ENCODE measurements around the gene GNL3. TPM values are rescaled to one million over a fixed set of nuclear protein-coding genes. Genes with fewer than 3 reads are reported as not detected.
A peak's percentile ranks its signal among the peaks of the same experiment; 100 is the strongest.

GNL3 gene
- total and polyA plus RNA-seq, 9 donors = 72.8 to 103 (median 87.4) TPM

- Histone ChIP-seq H3K27ac (ENCODE audit: low read length) (no peak overlapping the region), H3K9me3 (replicated peaks; ENCODE audit: control insufficient read depth, low read depth, low read length) (no peaks in the 10 kb centered on the region), H3K36me3 (ENCODE audit: control insufficient read depth, insufficient read depth, low read length) (peaks cover 10% of the 10 kb centered on the region), H3K4me1 (ENCODE audit: control insufficient read depth, insufficient read depth, low read length) (peaks cover 19% of the 10 kb centered on the region), H3K27me3 (ENCODE audit: control insufficient read depth, insufficient read depth, low read length) (no peaks in the 10 kb centered on the region), H3K4me3 (ENCODE audit: low read length) (no peak overlapping the region)
- no peak for DNase-seq
- 100% methylated on average over 1 of the region's 7 CpGs for WGBS (ENCODE audit: insufficient coverage)
Observed at GRCh38 chr3:52703341-52703740, 17.5 kb downstream of the GNL3 start.

- Histone ChIP-seq H3K4me3 (ENCODE audit: low read length) (peak overlapping the region; percentile 96), H3K27ac (ENCODE audit: low read length) (peak overlapping the region; percentile 90), H3K9me3 (replicated peaks; ENCODE audit: control insufficient read depth, low read depth, low read length) (no peaks in the 10 kb centered on the region), H3K27me3 (ENCODE audit: control insufficient read depth, insufficient read depth, low read length) (no peaks in the 10 kb centered on the region), H3K36me3 (ENCODE audit: control insufficient read depth, insufficient read depth, low read length) (peaks cover 12% of the 10 kb centered on the region), H3K4me1 (ENCODE audit: control insufficient read depth, insufficient read depth, low read length) (peaks cover 19% of the 10 kb centered on the region)
- DNase-seq = peak; percentile 62
- 0% methylated on average over 13 of the region's 22 CpGs for WGBS (ENCODE audit: insufficient coverage)
Observed at GRCh38 chr3:52704611-52705437, 19.0 kb downstream of the GNL3 start.

- Histone ChIP-seq H3K36me3 (ENCODE audit: control insufficient read depth, insufficient read depth, low read length) (peaks cover 8% of the 10 kb centered on the region), H3K9me3 (replicated peaks; ENCODE audit: control insufficient read depth, low read depth, low read length) (no peaks in the 10 kb centered on the region), H3K27ac (ENCODE audit: low read length) (peak overlapping the region; percentile 90), H3K4me1 (ENCODE audit: control insufficient read depth, insufficient read depth, low read length) (peaks cover 19% of the 10 kb centered on the region), H3K27me3 (ENCODE audit: control insufficient read depth, insufficient read depth, low read length) (no peaks in the 10 kb centered on the region), H3K4me3 (ENCODE audit: low read length) (peak overlapping the region; percentile 96)
- DNase-seq = no peak
- 0% methylated on average over 25 of the region's 25 CpGs for WGBS (ENCODE audit: insufficient coverage)
Observed at GRCh38 chr3:52705438-52705687, 19.5 kb downstream of the GNL3 start.

- DNase-seq = peak; percentile 94
- peaks cover 19% of the 10 kb centered on the region for H3K4me1 ChIP-seq (ENCODE audit: control insufficient read depth, insufficient read depth, low read length)
- H3K4me3 ChIP-seq (ENCODE audit: low read length) = peak within 1 kb of the TSS; percentile 96
- WGBS (ENCODE audit: insufficient coverage) = under 1% methylated on average over 89 of the region's 94 CpGs
- H3K27ac ChIP-seq (ENCODE audit: low read length) = peak within 1 kb of the TSS; percentile 90
- H3K27me3 ChIP-seq (ENCODE audit: control insufficient read depth, insufficient read depth, low read length) = no peaks in the 10 kb centered on the region
- H3K36me3 ChIP-seq (ENCODE audit: control insufficient read depth, insufficient read depth, low read length) = peaks cover 8% of the 10 kb centered on the region
- H3K9me3 ChIP-seq (replicated peaks; ENCODE audit: control insufficient read depth, low read depth, low read length) = no peaks in the 10 kb centered on the region
Observed at GRCh38 chr3:52705688-52706686, 20.2 kb downstream of the GNL3 start, which contains the start of the genes GLT8D1 and SPCS1. Gene GLT8D1 (minus strand): TSS chr3:52705791. CDS start chr3:52700460, 5,331 bp downstream. Gene SPCS1 (plus strand): TSS chr3:52706106. CDS start chr3:52706247, 141 bp downstream.

- Histone ChIP-seq H3K36me3 (ENCODE audit: control insufficient read depth, insufficient read depth, low read length) (peaks cover 13% of the 10 kb centered on the region), H3K4me3 (ENCODE audit: low read length) (no peak overlapping the region), H3K27me3 (ENCODE audit: control insufficient read depth, insufficient read depth, low read length) (no peaks in the 10 kb centered on the region), H3K4me1 (ENCODE audit: control insufficient read depth, insufficient read depth, low read length) (peaks cover 19% of the 10 kb centered on the region), H3K27ac (ENCODE audit: low read length) (no peak overlapping the region), H3K9me3 (replicated peaks; ENCODE audit: control insufficient read depth, low read depth, low read length) (no peaks in the 10 kb centered on the region)
- WGBS (ENCODE audit: insufficient coverage) = no CpG with 5 or more reads among the region's 4 CpGs
- DNase-seq = no peak
Observed at GRCh38 chr3:52707585-52707984, 21.8 kb downstream of the GNL3 start.

- Histone ChIP-seq H3K4me3 (ENCODE audit: low read length) (no peak overlapping the region), H3K36me3 (ENCODE audit: control insufficient read depth, insufficient read depth, low read length) (peaks cover 17% of the 10 kb centered on the region), H3K9me3 (replicated peaks; ENCODE audit: control insufficient read depth, low read depth, low read length) (no peaks in the 10 kb centered on the region), H3K4me1 (ENCODE audit: control insufficient read depth, insufficient read depth, low read length) (peaks cover 24% of the 10 kb centered on the region), H3K27ac (ENCODE audit: low read length) (no peak overlapping the region), H3K27me3 (ENCODE audit: control insufficient read depth, insufficient read depth, low read length) (no peaks in the 10 kb centered on the region)
- no peak for DNase-seq
- no CpG with 5 or more reads among the region's 2 CpGs for WGBS (ENCODE audit: insufficient coverage)
Observed at GRCh38 chr3:52710512-52710911, 24.7 kb downstream of the GNL3 start.

- DNase-seq = no peak
- WGBS (ENCODE audit: insufficient coverage) = 96% methylated on average over 12 of the region's 17 CpGs
- Histone ChIP-seq H3K27ac (ENCODE audit: low read length) (no peak overlapping the region), H3K4me3 (ENCODE audit: low read length) (no peak overlapping the region), H3K9me3 (replicated peaks; ENCODE audit: control insufficient read depth, low read depth, low read length) (no peaks in the 10 kb centered on the region), H3K27me3 (ENCODE audit: control insufficient read depth, insufficient read depth, low read length) (no peaks in the 10 kb centered on the region), H3K4me1 (ENCODE audit: control insufficient read depth, insufficient read depth, low read length) (peaks cover 13% of the 10 kb centered on the region), H3K36me3 (ENCODE audit: control insufficient read depth, insufficient read depth, low read length) (peaks cover 17% of the 10 kb centered on the region)
Observed at GRCh38 chr3:52712291-52713212, 26.7 kb downstream of the GNL3 start.

- Histone ChIP-seq H3K36me3 (ENCODE audit: control insufficient read depth, insufficient read depth, low read length) (peaks cover 13% of the 10 kb centered on the region), H3K4me1 (ENCODE audit: control insufficient read depth, insufficient read depth, low read length) (peaks cover 13% of the 10 kb centered on the region), H3K27ac (ENCODE audit: low read length) (no peak overlapping the region), H3K4me3 (ENCODE audit: low read length) (no peak overlapping the region), H3K27me3 (ENCODE audit: control insufficient read depth, insufficient read depth, low read length) (no peaks in the 10 kb centered on the region), H3K9me3 (replicated peaks; ENCODE audit: control insufficient read depth, low read depth, low read length) (no peaks in the 10 kb centered on the region)
- DNase-seq = peak; percentile 41
- WGBS (ENCODE audit: insufficient coverage) = 31% methylated on average over 25 of the region's 39 CpGs
Observed at GRCh38 chr3:52714335-52715302, 28.8 kb downstream of the GNL3 start.
